ENCODE measurements around the gene COL2A1.

Gene COL2A1

DNA sequence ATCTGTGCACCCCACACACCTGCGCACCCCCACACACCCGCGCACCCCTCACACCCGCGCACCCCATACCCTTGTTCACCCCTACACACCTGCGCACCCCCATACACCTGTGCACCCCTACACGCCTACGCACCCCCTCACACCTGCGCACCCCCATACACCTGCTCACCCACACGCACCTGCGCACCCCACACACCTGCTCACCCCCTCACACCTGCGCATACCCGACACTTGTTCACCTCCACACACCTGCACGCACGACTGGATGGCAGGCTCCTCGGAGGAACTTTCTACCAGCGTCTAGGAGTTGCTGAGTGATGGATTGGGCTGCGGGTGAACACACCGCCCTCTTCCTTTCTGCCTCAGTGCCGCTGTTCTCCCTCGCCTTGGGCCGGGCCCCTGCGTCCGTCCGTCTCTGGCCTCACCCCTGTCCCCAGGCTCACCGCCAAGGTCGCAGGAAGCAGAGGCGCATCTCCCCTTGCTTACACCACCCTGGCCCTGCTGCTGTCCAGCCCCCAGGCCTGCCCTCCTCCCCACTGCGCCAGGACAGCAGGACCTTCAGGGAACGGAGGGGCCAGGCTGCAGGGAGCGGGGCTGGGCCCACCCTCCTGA, 61.6 kb downstream of the COL2A1 start:
- DNase-seq: no peak

GRCh38 chr12:47941871-47942613, 62.2 kb downstream of the COL2A1 start:
- peak; percentile 49 to 65 for DNase-seq

- no peak for DNase-seq
Measured at GRCh38 chr12:47941475-47941780, 62.8 kb downstream of the COL2A1 start.

DNA sequence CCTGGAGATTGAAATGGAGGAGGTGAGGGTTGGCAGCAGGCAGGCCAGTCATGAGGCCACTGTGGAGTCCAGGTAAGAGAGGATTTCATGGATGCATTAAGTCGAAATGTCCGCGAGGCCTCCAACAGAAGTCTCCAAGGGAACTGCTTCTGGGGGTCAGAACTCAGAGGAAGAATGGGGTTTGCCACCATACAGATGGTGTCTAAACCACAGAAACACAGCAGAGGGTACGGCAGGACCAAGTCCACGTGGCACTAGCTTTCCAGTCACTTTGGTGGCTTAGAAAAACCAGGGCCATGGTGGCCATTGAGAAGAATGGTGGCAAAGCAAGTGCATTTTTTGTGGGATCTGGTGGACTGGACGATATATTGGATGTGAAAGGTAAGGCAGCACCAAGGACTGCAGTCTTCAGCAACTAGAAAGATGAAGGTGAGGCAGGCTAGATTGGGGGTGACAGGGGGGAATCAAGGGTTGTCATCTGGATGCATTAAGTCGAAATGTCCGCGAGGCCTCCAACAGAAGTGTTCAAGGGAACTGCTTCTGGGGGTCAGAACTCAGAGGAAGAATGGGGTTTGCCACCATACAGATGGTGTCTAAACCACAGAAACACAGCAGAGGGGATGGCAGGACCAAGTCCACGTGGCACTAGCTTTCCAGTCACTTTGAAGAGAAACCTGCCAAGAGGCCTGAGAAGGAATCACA, 63.4 kb downstream of the COL2A1 start:
- no peak for DNase-seq

- no peak for DNase-seq
Measured at GRCh38 chr12:47939009-47939601, 65.2 kb downstream of the COL2A1 start.

DNA sequence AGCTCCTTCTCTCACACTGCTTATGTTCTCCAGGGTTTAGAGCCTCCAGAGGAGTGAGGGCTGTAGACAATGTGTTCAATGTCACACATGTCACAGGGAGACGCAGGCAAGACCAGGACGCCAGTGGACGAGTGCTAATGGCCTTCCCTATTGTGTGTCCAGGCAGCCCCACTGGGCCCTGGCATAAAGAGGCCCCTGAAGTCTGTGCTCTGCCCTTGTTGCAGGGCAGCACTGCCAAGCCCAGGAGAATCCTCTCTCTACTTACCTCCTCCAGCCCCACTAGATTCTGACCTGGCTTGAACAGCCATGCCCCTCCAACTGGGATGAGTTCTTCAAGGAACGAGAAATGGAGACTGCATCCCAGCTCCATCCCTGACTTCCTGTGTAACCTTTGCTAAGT, 65.7 kb downstream of the COL2A1 start:
- peak in 1 of 2 experiments; percentile 11 for DNase-seq

DNA sequence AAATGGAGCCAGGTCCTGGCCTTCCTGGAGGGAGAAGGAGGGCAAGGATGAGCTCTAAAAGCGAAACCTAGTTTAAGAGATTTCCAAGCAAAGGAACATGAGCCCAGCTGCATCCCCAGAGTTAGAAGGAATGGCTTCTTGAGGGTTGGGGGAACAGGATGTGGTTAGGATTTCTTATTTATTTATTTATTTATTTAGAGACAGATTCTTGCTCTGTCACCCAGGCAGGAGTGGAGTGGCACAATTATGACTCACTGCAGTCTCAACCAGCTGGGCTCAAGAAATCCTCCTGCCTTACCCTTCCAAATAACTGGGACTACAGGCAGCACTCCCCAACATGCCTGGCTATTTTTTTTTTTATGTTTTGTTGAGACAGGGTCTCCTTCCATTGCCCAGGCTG, 66.2 kb downstream of the COL2A1 start:
- peak in 1 of 2 experiments; percentile 8 for DNase-seq

DNA sequence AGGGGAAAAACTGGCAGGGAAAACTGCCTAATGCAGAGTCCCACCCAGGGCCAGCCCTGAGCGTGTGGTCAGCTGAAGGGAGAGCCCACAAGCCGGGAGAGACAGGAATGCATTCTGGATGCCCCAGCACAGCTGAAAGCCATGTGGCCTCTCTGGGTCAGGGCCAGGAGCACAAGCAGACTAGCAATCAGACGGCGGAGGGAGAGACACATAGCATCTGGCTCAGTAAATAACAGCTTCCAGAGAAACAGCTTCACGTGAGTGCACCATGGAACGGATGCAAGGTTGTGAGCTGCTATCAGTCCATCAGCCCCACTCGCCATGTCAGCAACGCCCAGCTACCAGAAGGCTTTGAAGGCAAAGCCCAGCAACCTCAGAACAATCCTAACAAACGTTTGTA, 69.1 kb downstream of the COL2A1 start:
- DNase-seq: no peak

GRCh38 chr12:47931187-47931586, 73.1 kb downstream of the COL2A1 start:
- DNase-seq: no peak

GRCh38 chr12:47930634-47931033, 73.6 kb downstream of the COL2A1 start:
- no peak for DNase-seq

GRCh38 chr12:47927346-47927745, 76.9 kb downstream of the COL2A1 start:
- no peak for DNase-seq
